Measurements from ENCODE around the gene ZNF423. TPM values are rescaled to one million over a fixed set of nuclear protein-coding genes. Genes with fewer than 3 reads are reported as not detected.
A peak's percentile ranks its signal among the peaks of the same experiment; 100 is the strongest.

ZNF423 gene
- total RNA-seq, 4 donors from 2014 or later, result 0.72 to 5.9 (median 1.1) TPM

DNA sequence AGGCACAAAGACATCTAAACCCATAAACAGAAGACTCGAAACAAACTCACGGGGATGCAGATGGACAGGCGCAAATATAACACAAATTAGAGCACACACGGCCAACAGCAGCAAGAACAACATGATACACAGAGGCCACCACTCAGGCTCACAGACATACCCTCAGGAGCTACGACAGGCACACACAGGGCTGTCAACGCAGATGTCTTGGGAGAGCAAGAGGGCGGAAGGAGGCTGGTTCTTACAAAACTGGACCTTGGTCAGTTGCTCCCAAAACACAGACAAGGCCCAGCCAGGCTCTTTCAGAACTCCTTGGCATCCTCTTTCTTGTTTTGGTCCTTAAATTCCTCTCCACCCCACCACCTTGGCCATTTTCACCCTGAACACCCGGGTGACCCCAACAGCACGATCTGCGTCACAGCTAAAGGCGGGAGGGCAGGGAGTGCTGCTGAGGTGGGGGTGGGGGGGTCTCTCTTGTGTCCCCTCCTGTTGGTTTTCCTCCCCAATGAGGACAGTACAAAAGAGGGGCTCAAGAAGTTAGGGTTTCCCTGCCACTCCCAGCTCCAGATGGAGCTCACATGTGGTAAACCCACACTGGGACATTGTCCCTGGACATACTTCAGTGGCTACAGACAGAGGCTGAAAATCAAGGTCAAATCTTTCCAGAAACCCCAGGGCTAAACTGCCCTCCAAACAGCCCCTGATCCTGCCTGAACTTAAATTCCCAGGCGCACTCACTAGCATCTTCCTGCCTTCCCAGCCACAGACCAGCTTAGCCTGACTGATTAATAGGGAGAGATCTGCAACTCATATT, 261.0 kb downstream of the ZNF423 start:
- no peaks in the 10 kb centered on the region for H3K36me3 ChIP-seq
- no peak for DNase-seq
- H3K27ac ChIP-seq, result no peak overlapping the region
- TF ChIP-seq, protein P1, sequence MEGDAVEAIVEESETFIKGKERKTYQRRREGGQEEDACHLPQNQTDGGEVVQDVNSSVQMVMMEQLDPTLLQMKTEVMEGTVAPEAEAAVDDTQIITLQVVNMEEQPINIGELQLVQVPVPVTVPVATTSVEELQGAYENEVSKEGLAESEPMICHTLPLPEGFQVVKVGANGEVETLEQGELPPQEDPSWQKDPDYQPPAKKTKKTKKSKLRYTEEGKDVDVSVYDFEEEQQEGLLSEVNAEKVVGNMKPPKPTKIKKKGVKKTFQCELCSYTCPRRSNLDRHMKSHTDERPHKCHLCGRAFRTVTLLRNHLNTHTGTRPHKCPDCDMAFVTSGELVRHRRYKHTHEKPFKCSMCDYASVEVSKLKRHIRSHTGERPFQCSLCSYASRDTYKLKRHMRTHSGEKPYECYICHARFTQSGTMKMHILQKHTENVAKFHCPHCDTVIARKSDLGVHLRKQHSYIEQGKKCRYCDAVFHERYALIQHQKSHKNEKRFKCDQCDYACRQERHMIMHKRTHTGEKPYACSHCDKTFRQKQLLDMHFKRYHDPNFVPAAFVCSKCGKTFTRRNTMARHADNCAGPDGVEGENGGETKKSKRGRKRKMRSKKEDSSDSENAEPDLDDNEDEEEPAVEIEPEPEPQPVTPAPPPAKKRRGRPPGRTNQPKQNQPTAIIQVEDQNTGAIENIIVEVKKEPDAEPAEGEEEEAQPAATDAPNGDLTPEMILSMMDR (IDR thresholded peaks at IDR 0.05), result no peak
- TF ChIP-seq POLR2A (IDR thresholded peaks at IDR 0.05), result no peak
- H3K27me3 ChIP-seq, result no peaks in the 10 kb centered on the region
- no peak overlapping the region for H3K4me3 ChIP-seq
- peaks cover 0 to 21% (median 10%) of the 10 kb centered on the region in 3 donors for H3K4me1 ChIP-seq
- intact Hi-C loops (cut with DNase I), result loop anchor here (10.0 kb wide), 2 partner anchors 100 to 180 kb away; no protein-coding TSS in a partner anchor
- no peaks in the 10 kb centered on the region for H3K9me3 ChIP-seq
- 84 to 89% methylated on average over 8 to 12 of the region's 12 CpGs for WGBS, 2 donors

DNA sequence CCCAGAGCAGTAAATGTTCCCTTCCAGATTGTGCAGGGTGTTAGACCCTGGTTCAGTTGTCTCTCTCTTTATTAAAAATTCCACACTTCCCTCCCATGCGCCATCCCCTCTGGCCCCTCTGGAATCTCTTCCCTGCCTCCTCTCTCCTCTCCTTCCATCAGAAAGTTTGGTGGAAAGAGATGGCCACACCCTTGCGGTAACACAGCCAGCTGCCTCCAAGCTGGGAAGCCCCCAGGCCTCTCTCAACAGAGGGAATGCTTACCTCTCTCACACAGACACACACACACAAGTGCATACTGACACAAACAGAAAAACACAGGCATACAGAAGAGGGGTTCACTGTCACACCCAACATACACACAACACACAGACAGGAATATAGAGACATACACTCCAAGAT, 261.8 kb downstream of the ZNF423 start:
- no peaks in the 10 kb centered on the region for H3K27me3 ChIP-seq
- no peak overlapping the region for H3K27ac ChIP-seq
- no peaks in the 10 kb centered on the region for H3K9me3 ChIP-seq
- no peak overlapping the region for H3K4me3 ChIP-seq
- TF ChIP-seq, protein P1 (IDR thresholded peaks at IDR 0.05), result no peak
- no peak for TF ChIP-seq POLR2A (IDR thresholded peaks at IDR 0.05)
- intact Hi-C loops (cut with DNase I), result loop anchor here (10.0 kb wide), 2 partner anchors 99 to 179 kb away; no protein-coding TSS in a partner anchor
- no peak for DNase-seq
- WGBS, 2 donors, result 45 to 54% methylated on average over 2 of the region's 2 CpGs
- H3K4me1 ChIP-seq, result peaks cover 0 to 21% (median 10%) of the 10 kb centered on the region in 3 donors
- H3K36me3 ChIP-seq, result no peaks in the 10 kb centered on the region

DNA sequence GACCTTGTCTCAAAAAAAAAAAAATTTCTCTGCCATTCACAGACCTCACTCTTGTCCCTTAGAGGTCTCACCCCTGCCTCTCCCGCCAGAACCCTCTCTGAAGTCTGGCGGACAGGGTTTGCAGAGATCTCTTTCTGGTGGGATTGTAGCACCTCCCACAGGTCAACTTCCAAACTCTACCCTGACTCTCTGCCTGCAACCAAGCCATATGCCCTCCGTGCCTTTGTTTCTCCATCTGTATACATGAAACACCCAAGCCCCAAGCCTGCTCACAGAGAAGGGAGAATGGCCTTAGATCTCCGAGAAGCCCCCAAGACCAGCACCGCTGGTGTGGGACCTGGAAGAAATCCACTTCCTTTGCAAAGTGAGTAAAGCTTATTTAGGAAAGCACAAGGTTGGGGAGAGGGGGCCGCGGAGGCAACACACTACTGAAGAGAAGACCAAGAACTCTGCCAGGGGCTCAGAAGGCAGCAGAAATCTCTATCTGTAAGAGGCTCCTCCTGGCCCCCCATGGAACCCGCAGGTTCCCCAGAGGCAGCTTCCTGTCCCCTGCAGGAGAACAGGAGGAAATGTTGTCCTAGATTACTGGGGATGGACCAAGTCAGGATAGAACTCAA, 262.4 kb downstream of the ZNF423 start:
- no peak overlapping the region for H3K27ac ChIP-seq
- WGBS, 2 donors, result 71 to 81% methylated on average over 5 to 6 of the region's 8 CpGs
- no peaks in the 10 kb centered on the region for H3K27me3 ChIP-seq
- TF ChIP-seq POLR2A (IDR thresholded peaks at IDR 0.05), result no peak
- TF ChIP-seq, protein P1 (IDR thresholded peaks at IDR 0.05), result no peak
- no peak overlapping the region for H3K4me3 ChIP-seq
- intact Hi-C loops (cut with DNase I), result loop anchor here (10.0 kb wide), 2 partner anchors 99 to 179 kb away; no protein-coding TSS in a partner anchor
- H3K36me3 ChIP-seq, result no peaks in the 10 kb centered on the region
- H3K4me1 ChIP-seq, result peaks cover 0 to 21% (median 10%) of the 10 kb centered on the region in 3 donors
- no peak for DNase-seq
- no peaks in the 10 kb centered on the region for H3K9me3 ChIP-seq

- H3K36me3 ChIP-seq, result no peaks in the 10 kb centered on the region
These were observed 263.1 kb downstream of the ZNF423 start for GRCh38 chr16:49592546-49593423.

More at GRCh38 chr16:49592546-49593423, 263.1 kb downstream of the ZNF423 start:
- Histone ChIP-seq H3K9me3 (no peaks in the 10 kb centered on the region), H3K4me1 (peaks cover 0 to 21% (median 10%) of the 10 kb centered on the region in 3 donors), H3K27ac (no peak overlapping the region), H3K4me3 (no peak overlapping the region), H3K27me3 (no peaks in the 10 kb centered on the region)
- TF ChIP-seq POLR2A (IDR thresholded peaks at IDR 0.05), result no peak
- TF ChIP-seq, protein P1 (IDR thresholded peaks at IDR 0.05), result peak; percentile 50 to 76 (median 56)
- DNase-seq, result no peak
- intact Hi-C loops (cut with DNase I), result loop anchor here (10.0 kb wide), 2 partner anchors 98 to 178 kb away; no protein-coding TSS in a partner anchor
- 33 to 47% methylated on average over 11 to 13 of the region's 13 CpGs for WGBS, 2 donors
